HL-60 (cell line): ENCODE results near the gene MAPK11.

Experiments
- DNase-seq, 2 experiments: peaks; one replicate each; pipeline ENCODE4 v3.0.0-alpha.2; 2010 to 2020; ENCODE audit warnings: low read depth in 1 of 2, low spot score in 1 of 2
- H3K27ac ChIP-seq: fragments of 250-450 bp; sonication (Bioruptor Pico); replicated peaks from 2 replicates; pipeline ENCODE4 v1.5.1; 2020; ENCODE audit warnings: mild to moderate bottlenecking, moderate library complexity
- H3K27me3 ChIP-seq: fragments of 250-450 bp; sonication (Bioruptor Pico); 2 replicates; pipeline ENCODE4 v1.5.1; 2021; ENCODE audit warnings: mild to moderate bottlenecking, moderate library complexity; ENCODE audit not compliant: insufficient read depth, poor library complexity, severe bottlenecking
- H3K4me3 ChIP-seq: replicated peaks from 2 replicates; pipeline ENCODE4 v1.5.1; 2011; ENCODE audit warnings: mild to moderate bottlenecking, control low read depth, low read length; ENCODE audit not compliant: insufficient read depth
- GABPA ChIP-seq: IDR thresholded peaks from 2 replicates; pipeline ENCODE4 v1.6.1; 2012; ENCODE audit warnings: low read depth
- POLR2AphosphoS5 ChIP-seq: IDR thresholded peaks from 2 replicates; pipeline ENCODE4 v1.6.1; 2012; ENCODE audit warnings: low read depth
- SPI1 ChIP-seq: IDR thresholded peaks from 2 replicates; pipeline ENCODE4 v1.6.1; 2012; ENCODE audit warnings: low read depth, mild to moderate bottlenecking, borderline replicate concordance
- TF ChIP-seq, protein P1 (sequence below): IDR thresholded peaks from 2 replicates; pipeline ENCODE4 v1.6.1; 2012; ENCODE audit warnings: low read depth; ENCODE audit not compliant: insufficient replicate concordance
- TF ChIP-seq, protein P2 (sequence below): IDR thresholded peaks from one replicate; pipeline ENCODE4 v1.5.1; 2011; ENCODE audit warnings: low read length, control low read depth, inconsistent platforms; ENCODE audit not compliant: insufficient read depth

MAPK11 gene

DNA sequence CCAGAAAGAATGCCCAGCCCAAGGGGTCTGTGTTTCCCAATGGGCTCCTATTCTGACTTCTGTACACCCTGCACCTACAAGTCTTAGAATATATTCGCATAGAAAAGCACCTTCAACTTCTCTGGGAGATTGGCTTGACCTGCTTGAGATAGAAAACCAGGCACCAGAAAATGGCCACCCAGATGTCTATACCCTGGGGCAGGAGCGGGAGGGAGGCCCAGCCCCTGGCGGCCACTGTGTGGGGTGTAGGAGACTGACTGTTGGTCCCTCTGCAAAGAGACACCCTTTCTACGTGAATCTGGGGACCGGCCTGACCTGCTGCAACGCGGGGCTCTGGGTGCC, 48.1 kb upstream of the MAPK11 start:
- Histone ChIP-seq H3K27me3 (no peaks in the 10 kb centered on the region), H3K27ac (no peak overlapping the region), H3K4me3 (no peak overlapping the region)
- no peak for DNase-seq
- no peak for TF ChIP-seq SPI1
- TF ChIP-seq GABPA, result no peak
- TF ChIP-seq POLR2AphosphoS5, result no peak
- TF ChIP-seq, protein P1, sequence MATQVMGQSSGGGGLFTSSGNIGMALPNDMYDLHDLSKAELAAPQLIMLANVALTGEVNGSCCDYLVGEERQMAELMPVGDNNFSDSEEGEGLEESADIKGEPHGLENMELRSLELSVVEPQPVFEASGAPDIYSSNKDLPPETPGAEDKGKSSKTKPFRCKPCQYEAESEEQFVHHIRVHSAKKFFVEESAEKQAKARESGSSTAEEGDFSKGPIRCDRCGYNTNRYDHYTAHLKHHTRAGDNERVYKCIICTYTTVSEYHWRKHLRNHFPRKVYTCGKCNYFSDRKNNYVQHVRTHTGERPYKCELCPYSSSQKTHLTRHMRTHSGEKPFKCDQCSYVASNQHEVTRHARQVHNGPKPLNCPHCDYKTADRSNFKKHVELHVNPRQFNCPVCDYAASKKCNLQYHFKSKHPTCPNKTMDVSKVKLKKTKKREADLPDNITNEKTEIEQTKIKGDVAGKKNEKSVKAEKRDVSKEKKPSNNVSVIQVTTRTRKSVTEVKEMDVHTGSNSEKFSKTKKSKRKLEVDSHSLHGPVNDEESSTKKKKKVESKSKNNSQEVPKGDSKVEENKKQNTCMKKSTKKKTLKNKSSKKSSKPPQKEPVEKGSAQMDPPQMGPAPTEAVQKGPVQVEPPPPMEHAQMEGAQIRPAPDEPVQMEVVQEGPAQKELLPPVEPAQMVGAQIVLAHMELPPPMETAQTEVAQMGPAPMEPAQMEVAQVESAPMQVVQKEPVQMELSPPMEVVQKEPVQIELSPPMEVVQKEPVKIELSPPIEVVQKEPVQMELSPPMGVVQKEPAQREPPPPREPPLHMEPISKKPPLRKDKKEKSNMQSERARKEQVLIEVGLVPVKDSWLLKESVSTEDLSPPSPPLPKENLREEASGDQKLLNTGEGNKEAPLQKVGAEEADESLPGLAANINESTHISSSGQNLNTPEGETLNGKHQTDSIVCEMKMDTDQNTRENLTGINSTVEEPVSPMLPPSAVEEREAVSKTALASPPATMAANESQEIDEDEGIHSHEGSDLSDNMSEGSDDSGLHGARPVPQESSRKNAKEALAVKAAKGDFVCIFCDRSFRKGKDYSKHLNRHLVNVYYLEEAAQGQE, result no peak
- TF ChIP-seq, protein P2, sequence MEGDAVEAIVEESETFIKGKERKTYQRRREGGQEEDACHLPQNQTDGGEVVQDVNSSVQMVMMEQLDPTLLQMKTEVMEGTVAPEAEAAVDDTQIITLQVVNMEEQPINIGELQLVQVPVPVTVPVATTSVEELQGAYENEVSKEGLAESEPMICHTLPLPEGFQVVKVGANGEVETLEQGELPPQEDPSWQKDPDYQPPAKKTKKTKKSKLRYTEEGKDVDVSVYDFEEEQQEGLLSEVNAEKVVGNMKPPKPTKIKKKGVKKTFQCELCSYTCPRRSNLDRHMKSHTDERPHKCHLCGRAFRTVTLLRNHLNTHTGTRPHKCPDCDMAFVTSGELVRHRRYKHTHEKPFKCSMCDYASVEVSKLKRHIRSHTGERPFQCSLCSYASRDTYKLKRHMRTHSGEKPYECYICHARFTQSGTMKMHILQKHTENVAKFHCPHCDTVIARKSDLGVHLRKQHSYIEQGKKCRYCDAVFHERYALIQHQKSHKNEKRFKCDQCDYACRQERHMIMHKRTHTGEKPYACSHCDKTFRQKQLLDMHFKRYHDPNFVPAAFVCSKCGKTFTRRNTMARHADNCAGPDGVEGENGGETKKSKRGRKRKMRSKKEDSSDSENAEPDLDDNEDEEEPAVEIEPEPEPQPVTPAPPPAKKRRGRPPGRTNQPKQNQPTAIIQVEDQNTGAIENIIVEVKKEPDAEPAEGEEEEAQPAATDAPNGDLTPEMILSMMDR, result no peak

DNA sequence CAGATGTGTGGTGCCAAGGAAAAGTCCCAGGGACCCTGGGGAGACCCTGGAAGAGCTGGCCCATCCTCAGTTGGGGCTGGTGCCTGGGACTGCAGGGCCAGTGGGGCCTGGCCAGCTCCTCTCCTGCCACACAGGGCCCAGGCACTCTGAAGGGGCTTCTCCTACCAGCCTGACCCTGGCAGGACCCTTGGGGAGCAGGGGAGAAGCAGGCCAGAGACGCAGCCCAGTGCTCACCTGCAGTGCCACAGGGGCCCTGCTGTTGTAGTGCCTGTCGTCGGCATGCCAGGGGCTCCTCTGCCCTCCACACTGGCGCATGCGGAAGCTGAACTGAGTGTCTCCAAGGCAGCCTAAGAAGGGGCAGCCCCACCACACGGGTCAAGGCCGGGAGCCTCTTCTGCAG, 47.5 kb upstream of the MAPK11 start:
- no peak for DNase-seq
- no peak overlapping the region for H3K27ac ChIP-seq
- H3K4me3 ChIP-seq, result no peak overlapping the region
- TF ChIP-seq POLR2AphosphoS5 (no peak), GABPA (no peak), SPI1 (no peak)
- TF ChIP-seq, protein P2, result no peak
- TF ChIP-seq, protein P1, result no peak
- no peaks in the 10 kb centered on the region for H3K27me3 ChIP-seq

DNA sequence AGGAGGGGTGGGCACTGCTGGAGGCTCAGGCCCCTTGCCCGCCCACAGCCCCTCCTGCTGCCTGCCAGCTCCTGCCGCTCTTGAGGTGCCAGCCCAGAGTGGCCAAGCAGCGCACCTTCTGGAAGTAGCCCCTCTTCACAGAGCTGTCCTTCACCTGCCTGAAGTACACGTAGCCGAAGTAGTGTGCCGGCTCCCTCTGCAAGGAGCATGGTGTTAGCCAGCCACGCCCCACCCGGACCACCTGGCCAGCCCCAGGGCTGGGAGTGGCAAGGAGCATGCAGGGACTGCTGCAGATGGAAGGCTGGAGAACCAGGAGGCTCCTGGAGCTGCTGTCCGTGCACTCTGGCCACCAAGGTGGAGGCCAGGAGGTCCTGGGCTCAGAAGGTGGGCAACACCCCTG, 47.0 kb upstream of the MAPK11 start:
- DNase-seq, result no peak
- H3K4me3 ChIP-seq, result no peak overlapping the region
- no peaks in the 10 kb centered on the region for H3K27me3 ChIP-seq
- no peak overlapping the region for H3K27ac ChIP-seq
- TF ChIP-seq, protein P1, result no peak
- TF ChIP-seq SPI1 (no peak), GABPA (no peak), POLR2AphosphoS5 (no peak)
- TF ChIP-seq, protein P2, result no peak
